ENCODE data around the gene CARD19.

- no peak for TF ChIP-seq CTCF (IDR thresholded peaks at IDR 0.05)
- no peak for TF ChIP-seq POLR2A (IDR thresholded peaks at IDR 0.05)
Measured at GRCh38 chr9:93058355-93059010, 37.5 kb upstream of the CARD19 start, which contains the start of gene SUSD3.
